Smooth muscle cell (in vitro differentiated cells): Measurements from ENCODE around the gene VEPH1. TPM values are rescaled to one million over a fixed set of nuclear protein-coding genes. Genes with fewer than 3 reads are reported as not detected.
"Not testable (repeated sequence)": the region's sequence is repeated elsewhere in the genome, so short reads cannot be mapped to it uniquely, and the experiment has no call there.

ENCODE experiments used
- DNase-seq: peaks from one replicate; lab custom pipeline; 2025; ENCODE audit not compliant: unreplicated experiment; lab: John Stamatoyannopoulos, UW
- H2AFZ ChIP-seq: fragments of 200-600 bp; sonication (generic); 2 replicates; pipeline ENCODE4 v1.6.0; 2016; ENCODE audit warnings: antibody characterized with exemption, low read depth, mild to moderate bottlenecking
- H3F3A ChIP-seq: fragments of 200-600 bp; sonication (generic); 2 replicates; pipeline ENCODE4 v1.6.0; 2017; ENCODE audit warnings: antibody characterized with exemption, low read depth
- H3K27ac ChIP-seq: fragments of 200-600 bp; sonication (generic); 2 replicates; pipeline ENCODE4 v1.5.1; 2016; ENCODE audit warnings: low read depth, mild to moderate bottlenecking
- H3K27me3 ChIP-seq: fragments of 200-600 bp; sonication (generic); 2 replicates; pipeline ENCODE4 v1.6.1; 2016; ENCODE audit warnings: low read depth, mild to moderate bottlenecking
- H3K36me3 ChIP-seq: fragments of 200-600 bp; sonication (generic); 2 replicates; pipeline ENCODE4 v1.5.1; 2016; ENCODE audit warnings: low read depth
- H3K4me1 ChIP-seq: fragments of 200-600 bp; sonication (generic); 2 replicates; pipeline ENCODE4 v1.5.1; 2016; ENCODE audit warnings: low read depth
- H3K4me2 ChIP-seq: fragments of 200-600 bp; sonication (generic); 2 replicates; pipeline ENCODE4 v1.6.0; 2016; ENCODE audit warnings: mild to moderate bottlenecking
- H3K4me3 ChIP-seq: fragments of 200-600 bp; sonication (generic); 2 replicates; pipeline ENCODE4 v1.5.1; 2016; ENCODE audit warnings: mild to moderate bottlenecking
- H3K79me2 ChIP-seq: fragments of 200-600 bp; sonication (generic); 2 replicates; pipeline ENCODE4 v1.6.0; 2016; ENCODE audit warnings: low read depth, mild to moderate bottlenecking
- H3K9ac ChIP-seq: fragments of 200-600 bp; sonication (generic); 2 replicates; pipeline ENCODE4 v1.6.0; 2016; ENCODE audit warnings: low read depth
- H3K9me3 ChIP-seq: fragments of 200-600 bp; sonication (generic); replicated peaks from 2 replicates; pipeline ENCODE4 v1.5.1; 2016; ENCODE audit warnings: low read depth
- H4K20me1 ChIP-seq: fragments of 200-600 bp; sonication (generic); 2 replicates; pipeline ENCODE4 v1.6.0; 2016; ENCODE audit warnings: low read depth
- CTCF ChIP-seq: fragments of 200-600 bp; sonication (generic); IDR thresholded peaks from 2 replicates; pipeline ENCODE4 v1.5.1; 2017; ENCODE audit warnings: borderline replicate concordance, mild to moderate bottlenecking, antibody characterized with exemption; ENCODE audit not compliant: insufficient read depth, poor library complexity, severe bottlenecking
- WGBS: methylation state at CpG from one replicate; pipeline ENCODE4 v1.1.7; 2016; ENCODE audit warnings: low lambda C conversion rate; 5-methylcytosine and 5-hydroxymethylcytosine counted together
- polyA plus RNA-seq: library from polyadenylated mRNA; unstranded; fragments of >200 nt; fragmentation: Nextera tagmentation; extraction: Ambion mirVana; gene quantifications from 2 replicates; pipeline ENCODE4 v1.2.1, GENCODE V29; 2016
- total RNA-seq: library from RNA; depleted of rRNA; stranded (reverse); fragments of >200 nt; gene quantifications from 2 replicates; pipeline ENCODE4 v1.2.3, GENCODE V29; 2014

The VEPH1 gene
- total and polyA plus RNA-seq, 2 experiments from 2014 or later, result 0.58 to 3.0 TPM

- Histone ChIP-seq H3K4me3 (no peak overlapping the region), H2AFZ (peak overlapping the region; percentile 60), H4K20me1 (no peaks in the 10 kb centered on the region), H3K27me3 (no peaks in the 10 kb centered on the region), H3K9me3 (no peaks in the 10 kb centered on the region), H3K27ac (peak overlapping the region; percentile 18), H3K9ac (no peak overlapping the region), H3K4me2 (peak overlapping the region; percentile 53), H3K79me2 (no peaks in the 10 kb centered on the region), H3K36me3 (no peaks in the 10 kb centered on the region), H3K4me1 (no peaks in the 10 kb centered on the region), H3F3A (no peaks in the 10 kb centered on the region)
- TF ChIP-seq CTCF, result no peak
- no peak for DNase-seq
- WGBS, result 57% methylated on average over 1 of the region's 1 CpG
Observed at GRCh38 chr3:157330206-157330605, 173.0 kb downstream of the VEPH1 start.

- no peak for TF ChIP-seq CTCF
- peak overlapping the region; percentile 53 for H3K4me2 ChIP-seq
- H3K9ac ChIP-seq, result no peak overlapping the region
- no peaks in the 10 kb centered on the region for H3K79me2 ChIP-seq
- peak overlapping the region; percentile 60 for H2AFZ ChIP-seq
- H3K4me3 ChIP-seq, result no peak overlapping the region
- no peaks in the 10 kb centered on the region for H3K36me3 ChIP-seq
- H3K27ac ChIP-seq, result peak overlapping the region; percentile 18
- H4K20me1 ChIP-seq, result no peaks in the 10 kb centered on the region
- WGBS, result 96% methylated on average over 2 of the region's 2 CpGs
- no peaks in the 10 kb centered on the region for H3F3A ChIP-seq
- DNase-seq, result no peak
- H3K27me3 ChIP-seq, result no peaks in the 10 kb centered on the region
- H3K9me3 ChIP-seq, result no peaks in the 10 kb centered on the region
- H3K4me1 ChIP-seq, result no peaks in the 10 kb centered on the region
Observed at GRCh38 chr3:157329551-157329950, 173.7 kb downstream of the VEPH1 start.

- Histone ChIP-seq H3K27me3 (no peaks in the 10 kb centered on the region), H3K9ac (no peak overlapping the region), H3F3A (no peaks in the 10 kb centered on the region), H3K27ac (no peak overlapping the region), H3K4me1 (no peaks in the 10 kb centered on the region), H2AFZ (no peak overlapping the region), H3K4me3 (no peak overlapping the region), H3K36me3 (no peaks in the 10 kb centered on the region), H3K4me2 (no peak overlapping the region), H3K79me2 (no peaks in the 10 kb centered on the region), H4K20me1 (no peaks in the 10 kb centered on the region), H3K9me3 (no peaks in the 10 kb centered on the region)
- DNase-seq, result no peak
- TF ChIP-seq CTCF, result no peak
- WGBS, result 92% methylated on average over 3 of the region's 3 CpGs
Observed at GRCh38 chr3:157327837-157328236, 175.4 kb downstream of the VEPH1 start.

GRCh38 chr3:157327018-157327417 is 176.2 kb downstream of the VEPH1 start:
- Histone ChIP-seq H3K27ac (no peak overlapping the region), H4K20me1 (no peaks in the 10 kb centered on the region), H3K4me2 (no peak overlapping the region), H3K9ac (no peak overlapping the region), H3K4me1 (no peaks in the 10 kb centered on the region), H3K9me3 (no peaks in the 10 kb centered on the region), H3F3A (no peaks in the 10 kb centered on the region), H3K27me3 (no peaks in the 10 kb centered on the region), H3K79me2 (no peaks in the 10 kb centered on the region), H2AFZ (no peak overlapping the region), H3K36me3 (no peaks in the 10 kb centered on the region), H3K4me3 (no peak overlapping the region)
- WGBS, result 100% methylated on average over 1 of the region's 1 CpG
- DNase-seq, result no peak
- no peak for TF ChIP-seq CTCF

GRCh38 chr3:157324869-157325268 is 178.3 kb downstream of the VEPH1 start:
- not testable (repeated sequence) for DNase-seq, H3K27me3 ChIP-seq, H3K4me1 ChIP-seq, H3K79me2 ChIP-seq, H3K4me3 ChIP-seq, H3K36me3 ChIP-seq, H3K4me2 ChIP-seq, H2AFZ ChIP-seq, H3K27ac ChIP-seq, H3F3A ChIP-seq, H4K20me1 ChIP-seq, H3K9me3 ChIP-seq, H3K9ac ChIP-seq
- WGBS, result 92% methylated on average over 1 of the region's 1 CpG
